HFF-Myc (cell line): ENCODE data around the gene TNFRSF25.
"Not testable (repeated sequence)": the region's sequence is repeated elsewhere in the genome, so short reads cannot be mapped to it uniquely, and the experiment has no call there.

Experiments
- DNase-seq: peaks from one replicate; pipeline ENCODE4 v3.0.0-alpha.2; 2011; ENCODE audit warnings: low read depth; ENCODE audit errors: extremely low read depth
- H3K4me3 ChIP-seq: replicated peaks from 2 replicates; pipeline ENCODE4 v1.5.1; 2011; ENCODE audit warnings: low read depth, mild to moderate bottlenecking, control low read depth, low read length
- TF ChIP-seq, protein P1 (sequence below): IDR thresholded peaks from 2 replicates; pipeline ENCODE4 v1.5.1; 2012; ENCODE audit warnings: mild to moderate bottlenecking, low read depth, low read length, control low read depth; ENCODE audit errors: missing control alignments

TNFRSF25 gene

GRCh38 chr1:6450943-6451373, 15.0 kb downstream of the TNFRSF25 start:
- DNase-seq: no peak
- TF ChIP-seq, protein P1, sequence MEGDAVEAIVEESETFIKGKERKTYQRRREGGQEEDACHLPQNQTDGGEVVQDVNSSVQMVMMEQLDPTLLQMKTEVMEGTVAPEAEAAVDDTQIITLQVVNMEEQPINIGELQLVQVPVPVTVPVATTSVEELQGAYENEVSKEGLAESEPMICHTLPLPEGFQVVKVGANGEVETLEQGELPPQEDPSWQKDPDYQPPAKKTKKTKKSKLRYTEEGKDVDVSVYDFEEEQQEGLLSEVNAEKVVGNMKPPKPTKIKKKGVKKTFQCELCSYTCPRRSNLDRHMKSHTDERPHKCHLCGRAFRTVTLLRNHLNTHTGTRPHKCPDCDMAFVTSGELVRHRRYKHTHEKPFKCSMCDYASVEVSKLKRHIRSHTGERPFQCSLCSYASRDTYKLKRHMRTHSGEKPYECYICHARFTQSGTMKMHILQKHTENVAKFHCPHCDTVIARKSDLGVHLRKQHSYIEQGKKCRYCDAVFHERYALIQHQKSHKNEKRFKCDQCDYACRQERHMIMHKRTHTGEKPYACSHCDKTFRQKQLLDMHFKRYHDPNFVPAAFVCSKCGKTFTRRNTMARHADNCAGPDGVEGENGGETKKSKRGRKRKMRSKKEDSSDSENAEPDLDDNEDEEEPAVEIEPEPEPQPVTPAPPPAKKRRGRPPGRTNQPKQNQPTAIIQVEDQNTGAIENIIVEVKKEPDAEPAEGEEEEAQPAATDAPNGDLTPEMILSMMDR: no peak
- H3K4me3 ChIP-seq: no peak overlapping the region

- not testable (repeated sequence) for H3K4me3 ChIP-seq, DNase-seq
These were observed 15.5 kb downstream of the TNFRSF25 start for GRCh38 chr1:6450486-6450885.

DNA sequence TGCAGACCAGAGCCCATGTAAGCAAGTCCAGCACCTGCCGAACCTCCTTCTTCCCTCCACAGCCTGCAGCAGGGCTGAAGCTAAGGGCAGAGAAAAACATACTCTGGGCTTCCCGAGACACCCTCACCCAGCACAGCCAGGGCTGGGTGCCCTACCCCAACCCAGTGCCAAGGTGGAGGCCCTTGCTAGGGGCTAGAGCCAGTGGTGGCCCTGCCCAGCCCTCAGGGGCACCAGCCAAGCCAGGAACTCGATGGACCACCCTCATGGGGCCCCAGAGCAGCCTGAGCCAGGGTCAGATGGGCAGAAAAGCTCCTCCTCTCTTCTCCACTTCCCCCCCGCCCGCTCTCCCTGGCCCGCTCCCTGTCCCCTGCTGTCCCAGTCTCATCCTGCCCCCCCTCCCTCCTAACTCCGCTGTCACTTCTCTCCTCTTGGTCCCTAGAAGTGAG, 15.9 kb downstream of the TNFRSF25 start:
- TF ChIP-seq, protein P1: no peak
- DNase-seq: no peak
- H3K4me3 ChIP-seq: no peak overlapping the region

DNA sequence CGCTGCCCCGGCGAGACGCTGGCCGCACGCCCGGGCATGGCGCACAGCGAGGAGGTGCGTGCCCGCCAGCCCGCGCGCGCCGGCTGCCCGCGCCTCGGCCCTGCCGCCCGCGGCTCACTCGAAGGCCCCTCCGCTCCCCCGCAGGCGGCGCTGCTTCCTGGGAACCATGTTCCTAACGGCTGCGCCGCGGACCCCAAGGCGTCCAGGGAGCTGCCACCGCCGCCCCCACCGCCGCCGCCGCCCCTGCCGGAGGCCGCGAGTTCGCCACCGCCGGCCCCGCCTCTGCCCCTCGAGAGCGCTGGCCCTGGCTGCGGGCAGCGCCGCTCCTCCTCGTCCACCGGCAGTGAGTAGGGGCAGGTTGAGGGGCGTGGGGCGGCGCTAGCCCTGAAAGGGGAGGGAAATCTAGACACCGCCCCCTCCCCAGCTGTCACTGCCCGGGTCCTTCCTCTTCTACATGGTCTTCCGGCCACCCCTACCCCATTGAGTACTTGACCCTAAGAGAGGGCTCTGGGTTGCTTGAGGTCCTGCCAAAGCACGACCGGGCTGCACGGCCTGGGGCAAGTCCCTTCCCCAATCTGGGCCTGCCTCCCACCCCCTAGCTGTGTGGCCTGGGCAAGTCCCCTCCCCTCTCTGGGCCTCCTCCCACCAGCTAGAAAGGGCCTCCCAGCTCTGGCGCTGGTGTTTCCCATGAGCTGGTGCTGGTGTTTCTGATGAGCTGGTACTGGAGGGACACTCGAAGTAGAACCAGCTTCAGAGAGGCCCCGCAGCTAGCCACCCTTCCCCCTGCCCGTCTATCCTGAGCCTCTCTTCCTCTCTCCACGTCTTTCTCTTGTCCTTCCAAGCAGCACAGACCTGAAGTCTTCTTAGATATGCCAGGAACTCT, 17.0 kb downstream of the TNFRSF25 start:
- TF ChIP-seq, protein P1: no peak
- no peak for DNase-seq
- H3K4me3 ChIP-seq: no peak overlapping the region

DNA sequence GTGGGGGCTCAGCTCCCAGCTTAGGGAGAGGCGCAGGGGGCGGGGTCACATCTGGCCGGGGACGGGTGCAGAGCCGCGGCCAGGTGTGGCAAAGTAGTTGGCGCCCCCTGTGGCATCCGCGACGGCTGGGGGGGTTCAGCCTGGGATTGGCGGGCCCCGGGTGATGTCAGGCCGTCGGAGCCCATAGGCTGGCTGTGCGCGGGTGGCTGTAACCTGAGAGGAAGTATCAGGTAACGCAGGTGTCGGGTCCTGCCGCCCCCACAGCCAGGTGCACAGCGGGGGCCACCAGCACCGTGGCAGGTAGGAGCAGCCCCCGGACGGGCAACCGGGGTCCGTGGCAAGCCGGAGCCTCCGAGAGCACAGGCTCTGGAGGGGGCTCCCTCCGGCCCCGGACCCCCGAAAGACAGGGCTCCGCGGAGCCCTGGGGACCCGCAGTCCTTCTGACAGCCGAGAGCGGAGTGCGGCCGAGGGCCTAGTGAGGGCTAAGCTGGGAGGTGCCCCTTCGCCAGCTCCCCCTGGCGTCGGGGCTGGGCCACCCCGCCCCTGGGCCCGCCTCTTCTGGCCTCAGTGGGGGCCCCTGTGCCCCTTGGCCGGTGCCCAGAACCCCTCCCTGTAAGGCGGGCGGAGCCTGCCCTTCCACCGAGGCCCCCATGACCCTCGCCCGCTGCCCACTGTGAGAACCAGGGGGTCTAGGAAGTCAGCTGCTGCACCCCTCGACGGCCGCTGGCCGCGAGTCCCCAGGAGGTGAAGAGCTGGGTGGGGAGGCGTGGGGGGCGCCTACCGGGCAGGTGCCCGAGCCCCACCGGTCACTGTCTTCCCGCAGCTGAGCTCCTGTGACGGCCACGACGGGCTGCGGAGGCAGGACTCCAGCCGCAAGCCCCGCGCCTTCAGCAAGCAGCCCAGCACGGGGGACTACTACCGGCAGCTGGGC, 17.9 kb downstream of the TNFRSF25 start:
- TF ChIP-seq, protein P1: no peak
- H3K4me3 ChIP-seq: no peak overlapping the region
- DNase-seq: no peak

GRCh38 chr1:6447016-6447817, 18.8 kb downstream of the TNFRSF25 start:
- TF ChIP-seq, protein P1: no peak
- no peak overlapping the region for H3K4me3 ChIP-seq
- DNase-seq: no peak

GRCh38 chr1:6446665-6447015, 19.3 kb downstream of the TNFRSF25 start:
- DNase-seq: no peak
- H3K4me3 ChIP-seq: no peak overlapping the region

DNA sequence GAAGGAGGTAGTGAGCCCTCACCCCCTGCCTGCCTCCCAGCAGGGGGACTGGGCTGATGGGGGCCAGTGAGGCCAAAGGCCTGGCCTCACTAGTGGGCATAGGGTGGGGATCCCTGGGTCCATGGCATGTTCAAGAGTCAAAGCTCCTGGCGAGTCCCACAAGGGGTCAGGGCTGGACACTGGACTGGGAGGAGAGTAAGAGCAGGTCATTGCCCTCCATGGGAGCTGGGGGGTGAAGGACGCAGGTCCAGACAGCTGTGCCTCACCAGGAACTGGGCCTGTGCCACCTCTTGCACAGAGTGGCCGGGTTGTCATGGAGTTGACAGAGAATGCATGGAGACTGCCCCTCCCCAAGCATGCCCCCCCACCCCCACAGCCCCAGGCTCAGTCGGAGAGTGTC, 20.0 kb downstream of the TNFRSF25 start:
- DNase-seq, H3K4me3 ChIP-seq: not testable (repeated sequence)

More at GRCh38 chr1:6446665-6447015, 19.3 kb downstream of the TNFRSF25 start:
- TF ChIP-seq, protein P1: no peak
